ENCODE measurements around the gene ZNF320.
"Not testable (repeated sequence)": the region's sequence is repeated elsewhere in the genome, so short reads cannot be mapped to it uniquely, and the experiment has no call there.

The ZNF320 gene

DNA sequence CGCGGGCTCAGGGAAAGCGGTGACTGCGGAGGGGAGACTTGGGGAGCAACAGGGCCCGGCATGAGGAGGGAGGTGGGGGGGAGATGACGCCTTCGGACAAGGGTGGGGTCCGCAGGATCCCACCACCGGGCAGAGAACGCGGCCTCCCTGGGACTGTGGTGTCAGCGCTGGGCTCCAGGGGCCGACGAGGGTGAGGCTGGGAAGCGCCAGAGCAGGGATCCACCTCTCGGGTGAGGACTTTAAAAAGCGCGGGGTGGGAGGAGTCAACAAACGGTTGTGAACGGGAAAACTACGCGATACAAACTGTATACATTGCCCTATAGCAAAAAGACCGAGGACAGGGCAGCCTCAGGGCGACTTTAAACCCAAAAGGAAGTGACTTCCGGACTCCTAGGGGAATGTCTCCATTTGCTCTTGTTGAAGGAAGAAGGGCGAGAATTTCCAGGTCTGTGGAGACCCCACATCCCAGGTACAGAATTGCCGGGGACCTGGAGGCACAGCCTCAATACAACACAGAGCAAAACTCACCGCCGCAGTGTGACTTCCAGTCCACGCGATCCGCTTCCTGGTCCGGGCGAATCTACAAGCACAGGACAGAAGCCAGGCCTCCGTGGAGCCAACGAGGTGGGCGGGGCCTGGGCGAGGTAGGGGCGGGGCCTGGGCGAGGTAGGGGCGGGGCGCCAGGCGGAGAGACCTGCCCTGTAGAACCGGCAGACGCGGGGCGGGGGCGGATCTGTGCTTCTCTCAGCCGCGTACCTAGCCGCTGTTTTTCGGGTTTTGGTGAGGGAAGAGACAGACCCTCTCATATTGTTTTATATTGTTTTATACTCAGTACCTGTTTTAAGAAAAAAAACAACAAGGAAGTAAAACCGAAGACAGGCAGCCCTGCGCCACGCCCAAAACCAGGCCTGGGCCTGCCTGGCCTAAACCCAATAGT lies 25.7 kb upstream of the ZNF320 start, which contains the start of gene ZNF888:
TSS of gene ZNF888 (minus strand) at position 588 of the 937 bp plus-strand sequence. CDS start 5,555 bp downstream, outside the sequence.
- peak; percentile 89 for DNase-seq (ENCODE audit: low spot score)

DNA sequence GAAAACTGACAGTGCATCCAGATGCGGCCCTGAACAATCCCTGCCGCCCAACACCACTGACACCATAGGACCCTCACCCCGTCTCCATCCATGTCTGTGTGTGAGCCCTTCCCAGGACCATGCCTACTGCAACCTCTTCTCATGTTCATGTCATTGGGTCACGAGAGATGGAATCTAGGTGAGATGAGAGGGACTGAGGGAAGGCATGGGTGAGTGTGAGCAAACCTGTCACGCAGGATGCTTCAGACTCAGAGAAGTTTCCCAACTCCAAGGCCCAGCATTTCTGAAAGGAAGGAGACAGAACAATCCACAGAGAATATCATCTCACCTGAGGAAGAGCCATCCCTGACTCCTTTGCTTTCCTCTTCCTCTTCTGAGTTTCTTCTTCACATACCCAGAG lies 20.1 kb upstream of the ZNF320 start:
- no peak for DNase-seq (ENCODE audit: low spot score)

DNA sequence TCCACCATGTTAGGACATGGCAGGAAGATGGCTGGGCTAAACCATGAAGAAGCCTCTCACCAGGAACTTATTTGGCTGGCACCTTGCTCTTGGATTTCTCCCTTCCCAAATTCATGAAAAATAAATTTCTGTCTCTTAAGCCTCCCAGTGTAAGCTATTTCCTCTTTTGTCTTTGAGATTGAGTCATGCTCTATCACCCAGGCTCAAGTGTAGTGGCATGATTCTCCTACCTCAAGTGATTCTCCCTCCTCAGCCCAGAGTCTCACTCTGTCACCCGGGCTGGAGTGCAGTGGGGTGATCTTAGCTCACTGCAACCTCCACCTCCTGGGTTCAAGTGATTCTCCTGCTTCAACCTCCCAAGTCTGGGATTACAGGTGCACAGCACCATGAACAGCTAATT lies 13.2 kb upstream of the ZNF320 start:
- no peak for DNase-seq (ENCODE audit: low spot score)

DNA sequence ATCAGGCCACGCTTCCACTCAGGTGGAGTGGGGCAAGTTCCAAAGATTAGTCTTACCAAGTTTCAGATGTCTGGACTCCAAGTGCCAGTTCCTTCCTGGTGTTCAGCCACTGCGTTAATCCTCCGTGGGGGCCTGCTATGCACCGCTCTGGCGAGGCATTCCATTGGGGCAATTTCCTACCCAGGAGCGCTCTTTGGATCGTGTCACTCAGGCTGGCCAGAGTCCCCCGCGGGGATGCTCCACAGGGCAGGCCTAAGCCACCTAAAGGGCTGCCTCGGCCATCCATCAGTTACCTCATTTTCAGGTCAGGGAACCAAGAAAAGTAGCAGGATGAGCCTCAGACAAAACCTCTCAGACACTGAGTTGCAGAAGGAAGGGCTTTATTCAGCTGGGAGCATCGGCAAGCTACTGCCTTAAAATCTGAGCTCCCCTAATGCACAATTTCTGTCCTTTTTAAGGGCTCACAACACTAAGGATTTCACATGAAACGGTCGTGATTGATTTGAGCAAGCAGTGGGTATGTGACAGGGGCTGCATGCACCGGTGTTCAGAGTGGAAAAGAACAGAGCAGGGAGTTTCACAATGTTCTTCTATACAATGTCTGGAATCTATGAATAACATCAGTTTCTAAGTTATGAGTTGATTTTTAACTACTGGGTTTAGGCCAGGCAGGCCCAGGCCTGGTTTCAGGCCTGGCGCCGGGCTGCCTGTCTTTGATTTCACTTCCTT lies 6.8 kb upstream of the ZNF320 start:
- not testable (repeated sequence) for DNase-seq (ENCODE audit: low spot score)

DNA sequence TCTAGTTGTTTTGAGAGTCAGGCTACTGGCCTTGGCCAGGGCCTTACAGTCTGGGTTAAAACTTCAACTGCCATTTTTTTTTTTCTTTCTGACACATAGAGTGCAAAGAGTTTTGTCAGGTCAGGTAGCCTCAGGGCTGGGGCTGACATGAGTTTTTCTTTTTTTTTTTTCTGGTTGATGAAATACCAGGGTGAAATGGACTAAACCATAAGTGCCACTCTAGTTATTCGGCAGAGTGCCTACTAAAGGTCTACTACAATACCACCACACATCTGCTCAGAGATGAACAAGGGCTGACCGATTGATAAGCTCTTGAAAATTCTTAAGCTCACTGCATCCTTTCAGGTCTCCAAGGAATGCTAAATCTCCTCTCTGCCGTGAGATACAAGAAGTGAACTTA lies 4.4 kb upstream of the ZNF320 start:
- no peak for DNase-seq (ENCODE audit: low spot score)

DNA sequence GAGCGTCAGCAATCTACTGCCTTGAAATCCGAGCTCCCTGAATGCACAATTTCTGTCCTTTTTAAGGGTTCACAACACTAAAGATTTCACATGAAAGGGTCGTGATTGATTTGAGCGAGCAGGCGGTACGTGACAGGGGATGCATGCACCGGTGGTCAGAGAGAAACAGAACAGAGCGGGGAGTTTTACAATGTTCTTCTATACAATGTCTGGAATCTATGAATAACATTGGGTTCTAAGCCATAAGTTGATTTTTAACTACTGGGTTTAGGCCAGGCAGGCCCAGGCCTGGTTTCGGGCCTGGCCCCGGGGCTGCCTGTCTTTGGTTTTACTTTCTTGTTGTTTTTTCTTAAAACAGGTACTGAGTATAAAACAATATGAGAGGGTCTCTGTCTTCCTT lies 1.2 kb upstream of the ZNF320 start:
- not testable (repeated sequence) for DNase-seq (ENCODE audit: low spot score)

DNA sequence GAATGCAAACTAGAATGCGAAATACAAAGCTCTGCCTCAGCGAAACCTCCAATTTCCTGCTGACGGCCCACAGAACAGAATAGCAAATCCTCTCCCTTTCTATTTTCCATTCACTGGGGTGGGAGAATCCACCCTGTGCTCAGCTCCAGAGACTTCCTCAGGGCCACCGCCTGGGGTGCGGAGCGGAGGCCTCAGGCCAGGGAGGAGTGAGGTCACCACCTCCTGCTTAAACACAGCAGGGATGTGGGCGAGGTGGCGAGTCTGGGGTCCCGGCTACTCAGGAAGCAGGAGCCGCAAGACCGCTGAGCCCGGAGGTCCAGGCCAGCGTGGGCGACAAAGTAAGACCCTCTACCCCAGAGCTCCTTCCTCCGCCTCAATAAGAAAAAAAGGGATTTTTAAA lies 666 bp upstream of the ZNF320 start:
- no peak for DNase-seq (ENCODE audit: low spot score)

DNA sequence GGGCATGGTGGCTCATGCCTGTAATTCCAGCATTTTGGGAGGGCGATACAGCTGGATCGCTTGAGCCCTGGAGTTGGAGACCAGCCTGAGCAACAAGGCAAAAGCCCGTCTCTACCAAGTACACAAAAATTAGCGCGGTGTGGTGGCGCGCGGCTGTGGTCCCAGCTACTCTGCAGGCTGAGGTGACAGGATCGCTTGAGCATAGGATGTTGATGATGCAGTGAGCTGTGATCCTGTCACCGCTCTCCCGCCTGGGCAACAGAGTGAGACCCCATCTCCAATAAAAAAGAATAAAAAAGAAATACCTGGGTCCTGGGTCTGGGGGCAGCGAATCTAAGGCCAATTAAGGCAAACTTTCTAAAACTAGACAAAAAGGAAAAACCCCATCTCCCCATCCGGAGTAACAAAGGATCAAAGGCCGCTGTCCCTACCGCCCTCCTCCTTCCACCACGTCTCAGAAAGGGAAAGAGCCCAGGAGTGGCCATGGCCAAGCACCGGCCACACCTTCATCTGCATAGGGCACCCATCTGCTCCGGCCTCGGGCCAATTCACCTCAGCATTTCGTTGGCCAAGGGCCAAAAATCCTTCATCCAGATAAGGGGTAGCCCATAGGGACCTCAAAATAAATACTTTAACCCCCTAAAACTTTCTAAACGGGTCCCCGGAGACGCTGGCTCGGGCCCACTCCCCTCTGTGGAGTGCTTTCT lies 851 bp downstream of the ZNF320 start:
- no peak for DNase-seq (ENCODE audit: low spot score)

DNA sequence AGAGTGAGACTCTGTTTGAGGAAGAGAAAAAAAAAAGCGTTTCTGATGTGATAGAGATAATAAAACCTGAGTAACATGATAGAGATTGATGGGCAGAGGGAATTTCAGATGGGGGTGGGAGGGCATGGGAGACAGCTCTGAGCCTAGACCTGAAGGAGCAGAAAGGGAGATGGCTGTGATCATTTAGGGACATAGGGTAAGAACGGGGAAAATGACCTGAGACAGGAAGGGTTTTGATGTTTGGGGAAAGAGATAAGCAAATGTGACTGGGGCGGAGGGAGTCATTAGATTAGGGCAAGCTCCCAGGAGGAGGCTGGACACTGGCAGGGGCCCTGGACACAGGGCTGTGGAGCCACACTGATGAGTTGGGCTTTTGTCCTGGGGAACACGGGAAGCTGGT lies 6.1 kb downstream of the ZNF320 start:
- DNase-seq (ENCODE audit: low spot score): no peak

DNA sequence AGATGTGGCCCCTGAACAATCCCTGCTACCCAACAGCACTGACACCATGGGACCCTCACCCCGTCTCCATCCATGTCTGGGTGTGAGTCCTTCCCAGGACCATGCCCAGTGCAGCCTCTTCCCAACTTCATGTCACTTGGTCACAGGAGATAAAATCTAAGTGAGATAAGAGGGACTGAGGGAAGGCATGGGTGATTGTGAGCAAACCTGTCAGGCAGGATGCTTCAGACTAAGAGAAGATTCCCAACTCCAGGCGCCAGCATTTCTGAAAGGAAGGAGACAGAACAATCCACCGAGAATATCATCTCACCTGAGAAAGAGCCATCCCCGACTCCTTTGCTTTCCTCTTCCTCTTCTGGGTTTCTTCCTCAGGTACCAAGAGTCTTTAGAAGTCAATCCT lies 7.5 kb downstream of the ZNF320 start:
- DNase-seq (ENCODE audit: low spot score): no peak

DNA sequence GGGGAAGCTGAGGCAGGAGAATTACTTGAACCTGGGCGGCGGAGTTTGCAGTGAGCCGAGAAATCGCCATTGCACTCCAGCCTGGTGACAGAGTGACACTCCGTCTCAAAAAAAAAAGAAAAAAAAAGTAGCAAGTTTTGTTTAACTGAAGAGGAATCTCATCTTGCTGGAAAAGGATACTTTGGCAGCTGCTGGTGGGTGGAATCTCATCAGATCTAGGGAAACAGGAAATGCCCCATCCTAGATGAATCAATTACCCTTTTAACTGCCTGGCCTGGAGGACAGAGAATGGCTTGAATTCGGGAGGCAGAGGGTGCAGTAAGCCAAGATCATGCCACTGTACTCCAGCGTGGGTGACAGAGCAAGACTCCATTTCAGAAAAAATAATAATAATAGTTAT lies 8.4 kb downstream of the ZNF320 start:
- no peak for DNase-seq (ENCODE audit: low spot score)

DNA sequence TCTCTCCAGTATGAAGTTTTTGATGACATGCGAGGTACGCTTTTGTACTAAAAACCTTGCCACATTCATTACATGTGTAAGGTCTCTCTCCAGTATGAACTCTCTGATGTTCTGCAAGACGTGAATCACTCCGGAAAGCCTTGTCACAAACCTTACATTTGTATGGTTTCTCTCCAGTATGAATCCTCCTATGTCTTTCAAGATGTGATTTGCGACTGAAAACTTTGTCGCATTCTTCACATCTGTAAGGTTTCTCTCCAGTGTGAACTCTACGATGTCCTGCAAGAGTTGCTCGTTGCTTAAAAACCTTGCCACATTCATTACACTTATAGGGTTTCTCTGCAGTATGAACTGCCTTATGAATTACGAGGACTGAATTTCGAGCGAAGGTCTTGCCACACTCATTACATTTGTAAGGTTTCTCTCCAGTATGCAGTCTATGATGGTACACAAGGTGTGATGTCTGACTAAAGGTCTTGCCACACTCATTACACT lies 16.5 kb downstream of the ZNF320 start:
- DNase-seq (ENCODE audit: low spot score): no peak

DNA sequence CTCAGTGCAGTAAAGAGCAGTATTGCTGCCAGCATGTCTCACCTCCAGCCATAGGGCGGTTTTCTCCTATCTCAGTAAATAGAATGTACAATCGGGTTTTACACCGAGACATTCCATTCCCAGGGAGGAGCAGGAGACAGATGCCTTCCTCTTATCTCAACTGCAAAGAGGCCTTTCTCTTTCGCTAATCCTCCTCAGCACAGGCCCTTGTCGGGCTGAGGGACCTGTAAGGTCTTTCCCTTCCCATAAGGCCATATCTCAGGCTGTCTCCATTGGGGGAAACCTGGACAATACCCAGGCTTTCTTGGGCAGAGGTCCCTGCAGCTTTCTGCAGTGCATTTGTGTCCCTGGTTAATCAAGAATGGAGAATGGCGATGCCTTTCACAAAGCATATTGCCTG lies 24.4 kb downstream of the ZNF320 start:
- DNase-seq (ENCODE audit: low spot score): not testable (repeated sequence)

DNA sequence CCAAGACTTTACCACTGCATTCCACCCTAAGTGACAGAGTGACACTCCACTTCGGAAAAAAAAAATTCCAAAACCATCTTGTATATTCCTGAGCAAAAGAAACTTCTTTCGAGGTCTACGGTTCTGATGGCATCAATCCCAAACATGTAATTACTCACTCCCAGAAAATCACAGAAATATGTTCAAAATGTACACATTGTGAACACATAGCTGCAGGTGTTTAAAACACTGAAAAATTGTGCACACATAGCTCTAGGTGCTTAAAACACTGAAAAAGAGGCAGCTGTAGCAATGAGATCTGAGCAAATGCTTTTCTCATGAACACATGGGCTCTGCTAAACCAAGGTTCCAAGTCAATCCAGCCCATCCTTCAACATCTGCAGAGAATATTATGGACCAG lies 26.0 kb downstream of the ZNF320 start:
- DNase-seq (ENCODE audit: low spot score): no peak

DNA sequence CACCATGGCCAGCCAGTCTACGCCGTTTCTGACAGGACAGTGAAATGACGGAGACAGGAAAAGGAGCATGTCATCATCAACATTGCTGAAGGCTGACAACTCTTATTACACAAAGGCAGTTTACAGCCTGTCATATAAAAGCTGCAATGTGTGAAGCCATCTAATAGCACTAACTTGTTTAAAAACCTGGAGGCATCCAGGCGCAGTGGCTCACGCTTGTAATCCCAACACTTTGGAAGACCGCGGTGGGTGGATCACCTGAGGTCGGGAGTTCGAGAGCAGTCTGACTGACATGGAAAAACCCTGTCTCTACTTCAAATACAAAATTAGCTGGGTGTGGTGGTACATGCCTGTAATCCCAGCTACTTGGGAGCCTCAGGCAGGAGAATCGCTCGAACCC lies 29.4 kb downstream of the ZNF320 start:
- not testable (repeated sequence) for DNase-seq (ENCODE audit: low spot score)

DNA sequence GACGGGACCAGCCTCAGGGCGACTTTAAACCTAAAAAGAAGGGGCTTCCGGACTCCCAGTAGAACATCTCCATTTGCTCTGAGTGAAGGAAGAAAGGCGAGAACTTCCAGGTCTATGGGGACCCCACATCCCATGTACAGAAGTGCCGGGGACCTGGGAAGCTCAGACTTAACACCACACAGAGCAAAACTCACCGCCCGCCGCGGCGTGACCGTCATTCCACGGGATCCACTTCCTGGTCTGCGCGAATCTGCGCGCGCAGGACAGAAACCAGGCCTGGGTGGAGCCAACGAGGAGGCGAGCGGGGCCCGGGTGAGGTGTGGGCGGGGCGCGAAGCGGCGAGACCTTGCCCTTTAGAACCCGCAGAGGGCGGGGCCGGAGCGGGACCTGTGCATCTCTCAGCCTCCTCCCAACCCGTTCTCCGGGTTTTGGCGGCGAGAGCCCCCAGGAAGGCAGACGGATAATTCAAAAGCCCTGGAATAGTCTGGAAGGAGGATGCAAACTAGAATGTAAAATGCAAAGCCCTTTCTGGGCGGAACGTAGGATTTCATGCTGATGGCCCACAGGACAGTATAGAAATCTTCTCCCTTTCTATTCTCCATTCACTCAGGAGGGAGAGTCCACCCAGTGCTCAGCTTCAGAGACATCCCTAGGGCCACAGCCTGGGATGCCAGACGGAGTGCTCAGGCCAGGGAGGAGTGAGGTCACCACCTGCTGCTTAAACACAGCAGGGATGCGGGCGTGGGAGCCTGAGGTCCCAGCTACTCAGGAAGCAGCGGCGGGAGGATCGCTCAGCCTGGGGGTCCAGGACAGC lies 39.9 kb downstream of the ZNF320 start, which contains the start of gene ZNF468:
TSS of gene ZNF468 (minus strand) at position 242 of the 814 bp plus-strand sequence. CDS start 3,347 bp downstream, outside the sequence.
- DNase-seq (ENCODE audit: low spot score): peak; percentile 64

DNA sequence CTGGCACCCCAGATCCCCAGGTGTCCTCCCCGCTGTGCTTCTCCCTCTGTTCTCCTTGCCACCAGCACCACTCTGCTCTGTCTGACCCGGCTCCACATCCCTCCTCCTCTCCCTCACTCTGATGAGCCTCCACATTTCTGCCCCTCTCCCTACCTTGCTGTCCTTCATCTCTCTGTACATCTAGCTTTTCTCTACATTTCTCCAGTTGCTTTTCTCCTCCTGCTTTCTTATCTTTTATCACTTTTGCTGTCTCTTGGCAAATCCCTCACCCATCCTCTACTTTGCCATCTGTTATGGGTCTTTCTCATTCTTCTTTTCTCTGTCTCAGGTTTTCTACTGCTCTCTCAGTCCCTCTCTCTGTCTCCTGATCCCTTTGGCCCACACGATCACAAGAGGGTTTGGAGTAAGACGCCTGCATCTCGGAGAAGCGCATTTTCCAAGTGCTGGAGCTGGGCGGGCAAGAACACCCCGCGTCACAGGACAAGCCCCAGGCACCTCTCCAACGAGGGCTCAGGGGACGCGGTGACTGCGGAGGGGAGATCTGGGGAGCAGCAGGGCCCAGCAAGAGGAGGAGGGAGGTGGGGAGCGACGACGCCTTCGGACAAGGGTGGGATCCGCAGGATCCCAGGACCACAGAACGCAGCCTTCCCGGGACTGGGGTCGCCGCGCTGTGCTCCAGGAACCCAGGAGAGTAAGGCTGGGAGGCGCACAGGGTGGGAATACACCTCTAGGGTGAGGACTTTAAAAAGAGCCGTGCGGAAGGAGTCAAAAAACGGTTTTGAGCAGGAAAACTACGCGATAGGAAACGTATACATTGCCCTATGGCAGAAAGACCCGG lies 40.7 kb downstream of the ZNF320 start:
- DNase-seq (ENCODE audit: low spot score): not testable (repeated sequence)
